ENCODE results near the gene CUZD1.

The CUZD1 gene

GRCh38 chr10:122853665-122854313 lies 8.1 kb upstream of the CUZD1 start:
- DNase-seq: no peak

- DNase-seq: no peak
Measured at GRCh38 chr10:122852261-122852660, 6.6 kb upstream of the CUZD1 start.

GRCh38 chr10:122850705-122851640 lies 5.3 kb upstream of the CUZD1 start:
- DNase-seq: no peak

GRCh38 chr10:122849900-122850605 lies 4.4 kb upstream of the CUZD1 start:
- no peak for DNase-seq

- DNase-seq: no peak
Measured at GRCh38 chr10:122849090-122849489, 3.4 kb upstream of the CUZD1 start.

- no peak for DNase-seq
Measured at GRCh38 chr10:122847782-122848604, 2.3 kb upstream of the CUZD1 start.

- DNase-seq: no peak
Measured at GRCh38 chr10:122844146-122844545, 1.5 kb downstream of the CUZD1 start.

- no peak for DNase-seq
Measured at GRCh38 chr10:122841569-122841968, 4.1 kb downstream of the CUZD1 start.

- DNase-seq: no peak
Measured at GRCh38 chr10:122839505-122839904, 6.2 kb downstream of the CUZD1 start.

- no peak for DNase-seq
Measured at GRCh38 chr10:122838880-122839279, 6.8 kb downstream of the CUZD1 start.

- DNase-seq: no peak
Measured at GRCh38 chr10:122835908-122836307, 9.7 kb downstream of the CUZD1 start.

- no peak for DNase-seq
Measured at GRCh38 chr10:122830965-122831353, 14.7 kb downstream of the CUZD1 start.

GRCh38 chr10:122830273-122830964 lies 15.2 kb downstream of the CUZD1 start:
- no peak for DNase-seq

GRCh38 chr10:122829454-122829853 lies 16.2 kb downstream of the CUZD1 start:
- DNase-seq: no peak

- DNase-seq: no peak
Measured at GRCh38 chr10:122828716-122829255, 16.9 kb downstream of the CUZD1 start.

GRCh38 chr10:122827302-122827701 lies 18.4 kb downstream of the CUZD1 start:
- DNase-seq: no peak

- no peak for DNase-seq
Measured at GRCh38 chr10:122822973-122823690, 22.5 kb downstream of the CUZD1 start.

GRCh38 chr10:122821808-122822207 lies 23.8 kb downstream of the CUZD1 start:
- no peak for DNase-seq

GRCh38 chr10:122815458-122815857 lies 30.2 kb downstream of the CUZD1 start:
- DNase-seq: no peak

GRCh38 chr10:122814493-122814892 lies 31.2 kb downstream of the CUZD1 start:
- DNase-seq: no peak

GRCh38 chr10:122812751-122813150 lies 32.9 kb downstream of the CUZD1 start:
- DNase-seq: no peak

Data from CD4-positive, alpha-beta T cell treated with Interleukin-21 for 1 hour (primary cell).